ENCODE results near the gene CAMK2D.

GRCh38 chr4:113524096-113524495, 237.4 kb downstream of the CAMK2D start:
- TF ChIP-seq, protein P1, sequence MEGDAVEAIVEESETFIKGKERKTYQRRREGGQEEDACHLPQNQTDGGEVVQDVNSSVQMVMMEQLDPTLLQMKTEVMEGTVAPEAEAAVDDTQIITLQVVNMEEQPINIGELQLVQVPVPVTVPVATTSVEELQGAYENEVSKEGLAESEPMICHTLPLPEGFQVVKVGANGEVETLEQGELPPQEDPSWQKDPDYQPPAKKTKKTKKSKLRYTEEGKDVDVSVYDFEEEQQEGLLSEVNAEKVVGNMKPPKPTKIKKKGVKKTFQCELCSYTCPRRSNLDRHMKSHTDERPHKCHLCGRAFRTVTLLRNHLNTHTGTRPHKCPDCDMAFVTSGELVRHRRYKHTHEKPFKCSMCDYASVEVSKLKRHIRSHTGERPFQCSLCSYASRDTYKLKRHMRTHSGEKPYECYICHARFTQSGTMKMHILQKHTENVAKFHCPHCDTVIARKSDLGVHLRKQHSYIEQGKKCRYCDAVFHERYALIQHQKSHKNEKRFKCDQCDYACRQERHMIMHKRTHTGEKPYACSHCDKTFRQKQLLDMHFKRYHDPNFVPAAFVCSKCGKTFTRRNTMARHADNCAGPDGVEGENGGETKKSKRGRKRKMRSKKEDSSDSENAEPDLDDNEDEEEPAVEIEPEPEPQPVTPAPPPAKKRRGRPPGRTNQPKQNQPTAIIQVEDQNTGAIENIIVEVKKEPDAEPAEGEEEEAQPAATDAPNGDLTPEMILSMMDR (conservative IDR thresholded peaks at IDR 0.05 in 1 of 2, IDR thresholded peaks at IDR 0.05 in 1 of 2; ENCODE audit: low read depth in 1 of 2, low read length in 2 of 2): no peak
- no peak for TF ChIP-seq EZH2 (IDR thresholded peaks at IDR 0.05; ENCODE audit: low read length, missing control alignments)

Measured in fibroblast of lung (primary cell).